H9 (cell line): Measurements from ENCODE around the gene PSAPL1. TPM values are rescaled to one million over a fixed set of nuclear protein-coding genes. Genes with fewer than 3 reads are reported as not detected.

Source experiments
- DNase-seq: peaks from one replicate; pipeline ENCODE4 v3.0.0-alpha.2; 2017
- H2AFZ ChIP-seq: one replicate; pipeline ENCODE4 v1.6.1; 2013; ENCODE audit warnings: mild to moderate bottlenecking, low read length, control low read depth, moderate library complexity
- H2AK5ac ChIP-seq: 2 replicates; pipeline ENCODE4 v1.6.1; 2013; ENCODE audit warnings: low read length, control low read depth, mixed read lengths; ENCODE audit not compliant: insufficient read length
- H2BK120ac ChIP-seq: one replicate; pipeline ENCODE4 v1.6.1; 2013; ENCODE audit warnings: low read depth, mild to moderate bottlenecking, low read length, control low read depth, inconsistent platforms; ENCODE audit not compliant: poor library complexity, severe bottlenecking
- H2BK12ac ChIP-seq: 2 replicates; pipeline ENCODE4 v1.6.1; 2013; ENCODE audit warnings: low read length, control low read depth, mixed read lengths, low read depth; ENCODE audit not compliant: insufficient read length
- H2BK15ac ChIP-seq: 2 replicates; pipeline ENCODE4 v1.6.1; 2013; ENCODE audit warnings: low read depth, low read length, control low read depth
- H2BK20ac ChIP-seq: one replicate; pipeline ENCODE4 v1.6.1; 2013; ENCODE audit warnings: low read depth, mild to moderate bottlenecking, low read length, control low read depth, inconsistent platforms; ENCODE audit not compliant: poor library complexity, severe bottlenecking
- H2BK5ac ChIP-seq: 2 replicates; pipeline ENCODE4 v1.6.1; 2013; ENCODE audit warnings: low read length, control low read depth, mixed read lengths; ENCODE audit not compliant: insufficient read length
- H3K14ac ChIP-seq: 2 replicates; pipeline ENCODE4 v1.6.1; 2013; ENCODE audit warnings: low read length, control low read depth; ENCODE audit not compliant: insufficient read depth
- H3K18ac ChIP-seq: 2 replicates; pipeline ENCODE4 v1.6.1; 2013; ENCODE audit warnings: low read depth, mild to moderate bottlenecking, mixed read lengths, low read length, control low read depth; ENCODE audit not compliant: insufficient read length
- H3K23ac ChIP-seq: 2 replicates; pipeline ENCODE4 v1.6.1; 2013; ENCODE audit warnings: low read length, control low read depth, mixed read lengths, low read depth; ENCODE audit not compliant: insufficient read length
- H3K23me2 ChIP-seq: 2 replicates; pipeline ENCODE4 v1.6.1; 2013; ENCODE audit warnings: low read depth, mild to moderate bottlenecking, mixed read lengths, low read length, control low read depth; ENCODE audit not compliant: insufficient read length, poor library complexity, severe bottlenecking
- H3K27ac ChIP-seq: 2 replicates; pipeline ENCODE4 v1.5.1; 2013; ENCODE audit warnings: low read length, control low read depth, mixed read lengths, low read depth; ENCODE audit not compliant: insufficient read length
- H3K27me3 ChIP-seq: 2 replicates; pipeline ENCODE4 v1.6.1; 2013; ENCODE audit warnings: low read length, control low read depth, inconsistent platforms; ENCODE audit not compliant: insufficient read depth
- H3K4ac ChIP-seq: 2 replicates; pipeline ENCODE4 v1.6.1; 2013; ENCODE audit warnings: low read depth, mild to moderate bottlenecking, control low read depth, inconsistent platforms, low read length, moderate library complexity
- H3K4me1 ChIP-seq: 2 replicates; pipeline ENCODE4 v1.6.1; 2013; ENCODE audit warnings: low read length, control low read depth, inconsistent platforms; ENCODE audit not compliant: insufficient read depth
- H3K4me2 ChIP-seq: 2 replicates; pipeline ENCODE4 v1.6.1; 2013; ENCODE audit warnings: low read length, control low read depth, mixed read lengths; ENCODE audit not compliant: insufficient read length, insufficient read depth
- H3K56ac ChIP-seq: 2 replicates; pipeline ENCODE4 v1.6.1; 2013; ENCODE audit warnings: low read depth, mild to moderate bottlenecking, mixed read lengths, low read length, control low read depth; ENCODE audit not compliant: insufficient read length
- H3K79me1 ChIP-seq: 2 replicates; pipeline ENCODE4 v1.6.1; 2013; ENCODE audit warnings: low read depth, mild to moderate bottlenecking, moderate library complexity, low read length, control low read depth, inconsistent platforms; ENCODE audit not compliant: insufficient read depth, poor library complexity, severe bottlenecking
- H3K79me2 ChIP-seq: 2 replicates; pipeline ENCODE4 v1.6.1; 2013; ENCODE audit warnings: low read length, control low read depth, inconsistent platforms; ENCODE audit not compliant: insufficient read depth
- H3K9ac ChIP-seq: 2 replicates; pipeline ENCODE4 v1.6.1; 2013; ENCODE audit warnings: low read length, control low read depth, mixed read lengths; ENCODE audit not compliant: insufficient read length; ENCODE audit errors: extremely low read depth
- H3K9me3 ChIP-seq: one replicate; pipeline ENCODE4 v1.6.1; 2013; ENCODE audit warnings: low read depth, low read length, inconsistent platforms; ENCODE audit not compliant: control insufficient read depth
- H3T11ph ChIP-seq: one replicate; pipeline ENCODE4 v1.6.1; 2013; ENCODE audit warnings: mild to moderate bottlenecking, low read length, control low read depth, inconsistent platforms
- H4K20me1 ChIP-seq: one replicate; pipeline ENCODE4 v1.6.1; 2013; ENCODE audit not compliant: control insufficient read depth, insufficient read length, insufficient read depth
- H4K5ac ChIP-seq: 2 replicates; pipeline ENCODE4 v1.6.1; 2013; ENCODE audit warnings: low read depth, mild to moderate bottlenecking, mixed read lengths, low read length, control low read depth; ENCODE audit not compliant: insufficient read length
- H4K8ac ChIP-seq: replicated peaks from 2 replicates; pipeline ENCODE4 v1.6.1; 2013; ENCODE audit warnings: low read length, control low read depth, mixed read lengths, low read depth; ENCODE audit not compliant: insufficient read length
- H4K91ac ChIP-seq: 2 replicates; pipeline ENCODE4 v1.6.1; 2013; ENCODE audit warnings: low read depth, mild to moderate bottlenecking, moderate library complexity, mixed read lengths, low read length, control low read depth; ENCODE audit not compliant: insufficient read length
- H3K27ac Mint-ChIP-seq, 3 experiments: 2 replicates in 2 of 3; 3 replicates in 1 of 3; pipeline ENCODE4 v1.8.0; 2020 to 2021; ENCODE audit warnings: mixed read lengths in 3 of 3, mild to moderate bottlenecking in 1 of 3, moderate library complexity in 1 of 3
- H3K27me3 Mint-ChIP-seq: 2 replicates; pipeline ENCODE4 v1.8.0; 2021; ENCODE audit warnings: low read depth, mild to moderate bottlenecking, moderate library complexity, mixed read lengths
- H3K36me3 Mint-ChIP-seq, 3 experiments: 2 replicates in 2 of 3; 3 replicates in 1 of 3; pipeline ENCODE4 v1.8.0; 2020 to 2021; ENCODE audit warnings: low read depth in 3 of 3, mixed read lengths in 3 of 3; ENCODE audit not compliant: insufficient read depth in 1 of 3
- H3K4me1 Mint-ChIP-seq, 2 experiments: 2 replicates each; pipeline ENCODE4 v1.8.0; 2020; ENCODE audit warnings: mixed read lengths in 2 of 2
- H3K4me3 Mint-ChIP-seq, 2 experiments: 2 replicates in 1 of 2; 3 replicates in 1 of 2; pipeline ENCODE4 v1.8.0; 2020 to 2021; ENCODE audit warnings: mild to moderate bottlenecking in 2 of 2, mixed read lengths in 2 of 2, moderate library complexity in 1 of 2
- H3K9me3 Mint-ChIP-seq, 2 experiments: 2 replicates in 1 of 2; 3 replicates in 1 of 2; pipeline ENCODE4 v1.8.0; 2020; ENCODE audit warnings: mild to moderate bottlenecking in 2 of 2, mixed read lengths in 2 of 2, moderate library complexity in 1 of 2
- CTCF ChIP-seq: fragments of 200-600 bp; sonication (generic); conservative IDR thresholded peaks from 3 replicates; pipeline ENCODE4 v1.8.0; 2021; ENCODE audit warnings: antibody characterized with exemption, mild to moderate bottlenecking
- WGBS: extraction: QIAGEN DNeasy Blood & Tissue Kit; methylation state at CpG from one replicate; pipeline ENCODE4 v1.1.7; 2013; ENCODE audit warnings: missing lambda C conversion rate, low lambda C conversion rate, mixed read lengths; ENCODE audit not compliant: insufficient read length; ENCODE audit errors: extremely low coverage; 5-methylcytosine and 5-hydroxymethylcytosine counted together
- total RNA-seq: library from RNA; stranded (reverse); gene quantifications from 2 replicates; pipeline ENCODE4 v1.2.1, GENCODE V29; 2021

Gene PSAPL1
- total RNA-seq, 1 experiment from 2014 or later = 0.04 TPM

GRCh38 chr4:7439699-7440098 lies 5.0 kb upstream of the PSAPL1 start:
- no peaks in the 10 kb centered on the region for H3K79me1 ChIP-seq
- no CpG with 5 or more reads among the region's 2 CpGs for WGBS

More at GRCh38 chr4:7439699-7440098, 5.0 kb upstream of the PSAPL1 start:
- H4K91ac ChIP-seq = no peak overlapping the region
- H3K23ac ChIP-seq = no peak overlapping the region
- H4K20me1 ChIP-seq = no peaks in the 10 kb centered on the region
- no peak overlapping the region for H4K8ac ChIP-seq
- H3K4me2 ChIP-seq = no peak overlapping the region
- H3K4me1 ChIP-seq = no peaks in the 10 kb centered on the region; the same call in 1 of the 2 replicates
- H3K36me3 Mint-ChIP-seq = peaks cover 1 to 6% (median 4%) of the 10 kb centered on the region in 3 experiments; a peak in 4 of 7 replicates
- H3T11ph ChIP-seq = no peak overlapping the region
- H3K27ac Mint-ChIP-seq = no peak overlapping the region
- no peak overlapping the region for H3K18ac ChIP-seq
- H3K9me3 ChIP-seq = no peaks in the 10 kb centered on the region
- H2BK120ac ChIP-seq = no peak overlapping the region
- no peak for TF ChIP-seq CTCF
- H3K9ac ChIP-seq = no peak overlapping the region
- no peak overlapping the region for H2BK20ac ChIP-seq
- peaks cover 8 to 10% of the 10 kb centered on the region in 2 experiments for H3K9me3 Mint-ChIP-seq
- no peak overlapping the region for H3K56ac ChIP-seq
- no peak overlapping the region for H2BK5ac ChIP-seq
- no peak overlapping the region for H2BK15ac ChIP-seq
- no peak overlapping the region for H4K5ac ChIP-seq
- no peak overlapping the region for H2AFZ ChIP-seq
- no peak overlapping the region for H3K4me3 Mint-ChIP-seq
- no peak overlapping the region for H3K4ac ChIP-seq
- no peak overlapping the region for H2AK5ac ChIP-seq
- H3K14ac ChIP-seq = no peak overlapping the region; the same call in 1 of the 2 replicates
- no peak for DNase-seq
- H3K79me2 ChIP-seq = no peaks in the 10 kb centered on the region
- H3K27me3 Mint-ChIP-seq = peaks cover 13% of the 10 kb centered on the region
- peaks cover 24 to 43% of the 10 kb centered on the region in 2 experiments for H3K4me1 Mint-ChIP-seq
- H2BK12ac ChIP-seq = no peak overlapping the region
- no peak overlapping the region for H3K27ac ChIP-seq
- peaks cover 4% of the 10 kb centered on the region for H3K23me2 ChIP-seq
- H3K27me3 ChIP-seq = no peaks in the 10 kb centered on the region
